HCT116 (cell line): ENCODE data around the gene FHIT. TPM values are rescaled to one million over a fixed set of nuclear protein-coding genes. Genes with fewer than 3 reads are reported as not detected.

ENCODE experiments used
- ATAC-seq: fragments of 200-7000 bp; cut with Tn5 transposase; 2 replicates; pipeline ENCODE4 v1.9.1; 2020; ENCODE audit warnings: mild to moderate bottlenecking, moderate library complexity
- BruUV-seq: library from RNA; stranded (reverse); fragments of 400-500 nt; replicated peaks from 2 replicates; lab custom pipeline; 2021; lab: Mats Ljungman, UMichigan
- CTCF ChIA-PET: fragments of 300-600 bp; sonication (Branson Sonifier 250); formaldehyde crosslinking; loops from one replicate; lab custom pipeline; 2021; ENCODE audit warnings: antibody characterized with exemption; lab: Charles Lee
- POLR2A ChIA-PET: fragments of 300-600, 350-600 bp; sonication (Branson Sonifier 250); formaldehyde crosslinking; loops from one replicate; lab custom pipeline; 2021; ENCODE audit warnings: antibody characterized with exemption; lab: Charles Lee
- RAD21 ChIA-PET, 2 experiments: fragments of 300-600 bp; sonication (Branson Sonifier 250); formaldehyde crosslinking; loops; one replicate each; lab custom pipeline; 2023; ENCODE audit warnings: low total read pairs in 2 of 2; ENCODE audit not compliant: uncharacterized antibody in 2 of 2, unreplicated experiment in 2 of 2, low non-redundant PET in 1 of 2; lab: Charles Lee
- DNase-seq: peaks from one replicate; pipeline ENCODE4 v3.0.0-alpha.2; 2010; ENCODE audit warnings: low read depth, low spot score
- H2AFZ ChIP-seq: fragments of 200-600 bp; shearing (Covaris generic), sonication (generic); 2 replicates; pipeline ENCODE4 v1.6.1; 2017; ENCODE audit warnings: low read depth, mixed run types, mixed read lengths, antibody characterized with exemption, low read length; ENCODE audit not compliant: poor library complexity, severe bottlenecking
- H3K27ac ChIP-seq: 2 replicates; pipeline ENCODE4 v1.5.1; 2012; ENCODE audit warnings: low read depth, low read length
- H3K27me3 ChIP-seq: fragments of 200-600 bp; sonication (generic); 2 replicates; pipeline ENCODE4 v1.6.1; 2016; ENCODE audit warnings: mixed run types, low read length, mixed read lengths; ENCODE audit not compliant: insufficient read depth
- H3K36me3 ChIP-seq, 2 experiments: fragments of 200-500 bp in 1 of 2; fragments of 200-600 bp in 1 of 2; sonication (Bioruptor generic) in 1 of 2; sonication (generic) in 1 of 2; 2 replicates each; pipeline versions ENCODE4 v1.5.1 to v1.6.1; 2014 to 2016; ENCODE audit warnings: low read length in 2 of 2, inconsistent platforms in 1 of 2, mixed read lengths in 1 of 2, mixed run types in 1 of 2; ENCODE audit not compliant: insufficient read depth in 2 of 2, control insufficient read depth in 1 of 2
- H3K4me1 ChIP-seq, 2 experiments: fragments of 200-600 bp in 1 of 2; sonication (generic) in 1 of 2; 2 replicates each; pipeline versions ENCODE4 v1.5.1 to v1.6.1; 2012 to 2017; ENCODE audit warnings: low read length in 2 of 2, inconsistent platforms in 1 of 2, mild to moderate bottlenecking in 1 of 2, mixed read lengths in 1 of 2, mixed run types in 1 of 2, moderate library complexity in 1 of 2; ENCODE audit not compliant: insufficient read depth in 2 of 2, control insufficient read depth in 1 of 2
- H3K4me2 ChIP-seq: fragments of 200-600 bp; sonication (generic); 2 replicates; pipeline ENCODE4 v1.6.1; 2017; ENCODE audit warnings: mixed run types, low read length, mixed read lengths
- H3K4me3 ChIP-seq, 2 experiments: fragments of 200-600 bp in 1 of 2; sonication (generic) in 1 of 2; replicated peaks in 1 of 2; 2 replicates each; pipeline ENCODE4 v1.5.1; 2011 to 2016; ENCODE audit warnings: low read length in 2 of 2, control low read depth in 1 of 2, low read depth in 1 of 2, mild to moderate bottlenecking in 1 of 2, mixed read lengths in 1 of 2, mixed run types in 1 of 2
- H3K79me2 ChIP-seq: fragments of 200-600 bp; sonication (generic); 2 replicates; pipeline ENCODE4 v1.6.1; 2017; ENCODE audit warnings: mild to moderate bottlenecking, mixed run types, low read length, moderate library complexity, mixed read lengths; ENCODE audit not compliant: insufficient read depth
- H3K9ac ChIP-seq: fragments of 200-600 bp; sonication (generic); 2 replicates; pipeline ENCODE4 v1.6.1; 2016; ENCODE audit warnings: low read length, mixed read lengths
- H3K9me2 ChIP-seq: fragments of 200-600 bp; sonication (generic), shearing (Covaris generic); 2 replicates; pipeline ENCODE4 v1.6.1; 2017; ENCODE audit warnings: mixed run types, mild to moderate bottlenecking, moderate library complexity; ENCODE audit not compliant: insufficient read depth
- H3K9me3 ChIP-seq, 2 experiments: fragments of 200-500 bp in 1 of 2; fragments of 200-600 bp in 1 of 2; sonication (Bioruptor generic) in 1 of 2; sonication (generic) in 1 of 2; 2 replicates each; pipeline ENCODE4 v1.6.1; 2014 to 2017; ENCODE audit warnings: low read length in 2 of 2, mixed read lengths in 2 of 2, inconsistent platforms in 1 of 2, low read depth in 1 of 2, mild to moderate bottlenecking in 1 of 2, mixed run types in 1 of 2, moderate library complexity in 1 of 2; ENCODE audit not compliant: control insufficient read depth in 1 of 2, insufficient read depth in 1 of 2
- H4K20me1 ChIP-seq: fragments of 200-600 bp; sonication (generic), shearing (Covaris generic); 2 replicates; pipeline ENCODE4 v1.6.1; 2017; ENCODE audit warnings: mixed run types, mild to moderate bottlenecking, moderate library complexity; ENCODE audit not compliant: insufficient read depth
- CBX3 ChIP-seq: IDR thresholded peaks from 2 replicates; pipeline ENCODE4 v1.6.1; 2012; ENCODE audit warnings: low read depth
- CEBPB ChIP-seq: IDR thresholded peaks from 2 replicates; pipeline ENCODE4 v1.6.1; 2012; ENCODE audit warnings: low read depth
- EGR1 ChIP-seq: IDR thresholded peaks from 2 replicates; pipeline ENCODE4 v1.6.1; 2012; ENCODE audit warnings: low read depth
- ELF1 ChIP-seq: IDR thresholded peaks from 2 replicates; pipeline ENCODE4 v1.6.1; 2012; ENCODE audit warnings: low read depth, borderline replicate concordance
- EZH2 ChIP-seq: fragments of 200-600 bp; sonication (generic); IDR thresholded peaks from 2 replicates; pipeline ENCODE4 v1.6.1; 2017; ENCODE audit warnings: antibody characterized with exemption, mixed run types
- EZH2phosphoT487 ChIP-seq: fragments of 200-600 bp; IDR thresholded peaks from 2 replicates; pipeline ENCODE4 v1.6.1; 2018; ENCODE audit warnings: antibody characterized with exemption, borderline replicate concordance
- FOSL1 ChIP-seq: IDR thresholded peaks from 2 replicates; pipeline ENCODE4 v1.6.1; 2012; ENCODE audit warnings: low read depth
- POLR2A ChIP-seq: IDR thresholded peaks from 2 replicates; pipeline ENCODE4 v1.7.0; 2011; ENCODE audit warnings: borderline replicate concordance; ENCODE audit not compliant: insufficient read depth, insufficient read length; ENCODE audit errors: extremely low read depth
- POLR2AphosphoS5 ChIP-seq: IDR thresholded peaks from 2 replicates; pipeline ENCODE4 v1.6.1; 2011; ENCODE audit warnings: mild to moderate bottlenecking, low read depth, low read length, moderate library complexity
- RAD21 ChIP-seq: IDR thresholded peaks from 2 replicates; pipeline ENCODE4 v1.6.1; 2012; ENCODE audit warnings: low read depth, mild to moderate bottlenecking
- REST ChIP-seq: IDR thresholded peaks from 2 replicates; pipeline ENCODE4 v1.6.1; 2012; ENCODE audit warnings: low read depth
- SIN3A ChIP-seq: IDR thresholded peaks from 2 replicates; pipeline ENCODE4 v1.6.1; 2012; ENCODE audit warnings: low read depth
- SP1 ChIP-seq: IDR thresholded peaks from 2 replicates; pipeline ENCODE4 v1.6.1; 2012; ENCODE audit warnings: low read depth
- SRF ChIP-seq: IDR thresholded peaks from 2 replicates; pipeline ENCODE4 v1.6.1; 2012; ENCODE audit warnings: low read depth
- TCF7L2 ChIP-seq: IDR thresholded peaks from 2 replicates; pipeline ENCODE4 v1.7.0; 2011; ENCODE audit warnings: borderline replicate concordance, inconsistent platforms; ENCODE audit not compliant: insufficient read depth, insufficient read length; ENCODE audit errors: extremely low read depth
- YY1 ChIP-seq: IDR thresholded peaks from 2 replicates; pipeline ENCODE4 v1.6.1; 2011; ENCODE audit warnings: low read length, low read depth, moderate library complexity, mild to moderate bottlenecking; ENCODE audit not compliant: insufficient replicate concordance; ENCODE audit errors: extremely low read depth
- ZFX ChIP-seq: fragments of 450-650 bp; IDR thresholded peaks from 2 replicates; pipeline ENCODE4 v1.6.1; 2017
- ZNF274 ChIP-seq: fragments of 200-500 bp; sonication (Bioruptor generic); IDR thresholded peaks from 2 replicates; pipeline ENCODE4 v1.6.1; 2014; ENCODE audit warnings: mild to moderate bottlenecking, low read depth, low read length, inconsistent platforms
- intact Hi-C: fragments of 100-400 bp; cut with micrococcal nuclease; formaldehyde crosslinking; loops from 2 replicates; pipeline ENCODE4 v1.10.0; 2022
- total RNA-seq: library from RNA; stranded (reverse); gene quantifications from one replicate; pipeline ENCODE4 v1.2.1, GENCODE V29; 2021; ENCODE audit not compliant: unreplicated experiment
- TF ChIP-seq, protein P1 (sequence below): IDR thresholded peaks from 2 replicates; pipeline ENCODE4 v1.6.1; 2012

The FHIT gene
- total RNA-seq, 1 experiment from 2014 or later: 20.1 TPM

DNA sequence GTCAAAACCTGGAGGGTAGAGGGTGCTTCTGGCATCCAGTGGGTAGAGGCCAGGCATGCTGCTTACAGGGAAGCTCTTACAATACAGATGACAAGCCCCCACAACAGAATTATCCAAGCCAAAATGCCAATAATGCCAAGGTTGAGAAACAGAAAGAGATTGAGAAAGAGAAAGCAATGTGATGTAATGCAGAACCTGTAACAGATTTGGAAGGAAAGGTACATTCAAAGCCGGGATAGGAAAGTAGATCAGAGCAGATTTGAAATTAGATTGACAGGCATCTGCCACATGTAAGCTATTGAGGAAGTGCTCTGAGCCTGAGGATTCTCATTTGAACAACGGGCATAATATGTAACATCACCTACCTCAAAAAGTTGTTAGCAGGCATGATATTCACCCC, 157.9 kb downstream of the FHIT start:
- no peaks in the 10 kb centered on the region for H3K4me1 ChIP-seq
- no peak overlapping the region for H3K9ac ChIP-seq
- H3K9me3 ChIP-seq: no peaks in the 10 kb centered on the region
- no peaks in the 10 kb centered on the region for H3K27me3 ChIP-seq
- H3K4me2 ChIP-seq: no peak overlapping the region
- no peaks in the 10 kb centered on the region for H4K20me1 ChIP-seq
- TF ChIP-seq TCF7L2 (no peak), SP1 (no peak), YY1 (no peak), EGR1 (no peak), FOSL1 (no peak), POLR2A (no peak), ELF1 (no peak), ZNF274 (no peak), ZFX (no peak), EZH2phosphoT487 (no peak), CEBPB (no peak), RAD21 (no peak), CBX3 (no peak)
- TF ChIP-seq, protein P1, sequence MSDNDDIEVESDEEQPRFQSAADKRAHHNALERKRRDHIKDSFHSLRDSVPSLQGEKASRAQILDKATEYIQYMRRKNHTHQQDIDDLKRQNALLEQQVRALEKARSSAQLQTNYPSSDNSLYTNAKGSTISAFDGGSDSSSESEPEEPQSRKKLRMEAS: no peak
- no peak overlapping the region for H3K4me3 ChIP-seq
- BruUV-seq: no TSS peak
- CTCF ChIA-PET: no interaction called here
- H3K79me2 ChIP-seq: no peaks in the 10 kb centered on the region
- no peak overlapping the region for H2AFZ ChIP-seq
- DNase-seq (no peak), ATAC-seq (no peak)
- intact Hi-C loops: no loop called here
- H3K9me2 ChIP-seq: no peaks in the 10 kb centered on the region
- RAD21 ChIA-PET: no interaction called here
- POLR2A ChIA-PET: no interaction called here
- H3K27ac ChIP-seq: no peak overlapping the region
- no peaks in the 10 kb centered on the region for H3K36me3 ChIP-seq

DNA sequence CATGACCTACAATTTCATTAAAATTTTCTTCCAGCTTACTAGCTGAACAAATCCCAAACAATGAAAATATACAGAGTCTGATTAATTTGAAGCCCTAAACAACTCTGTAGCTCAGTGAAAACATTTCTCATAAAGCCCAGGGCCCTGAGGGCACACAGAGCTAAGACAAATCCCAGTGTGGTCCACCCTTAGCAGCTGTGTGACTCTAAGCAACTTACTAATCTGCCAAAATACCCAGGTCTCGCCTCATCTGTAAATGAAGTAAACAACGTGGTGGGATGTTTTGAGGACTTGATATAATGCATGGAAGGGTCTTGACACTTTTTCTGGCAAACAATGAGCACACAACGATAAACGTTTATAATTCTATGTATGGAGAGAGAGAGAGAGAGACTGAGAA, 158.4 kb downstream of the FHIT start:
- CTCF ChIA-PET: no interaction called here
- intact Hi-C loops: no loop called here
- Histone ChIP-seq H4K20me1 (no peaks in the 10 kb centered on the region), H3K9me2 (no peaks in the 10 kb centered on the region), H3K27me3 (no peaks in the 10 kb centered on the region), H3K4me3 (no peak overlapping the region), H3K9ac (no peak overlapping the region), H2AFZ (no peak overlapping the region), H3K4me2 (no peak overlapping the region), H3K36me3 (no peaks in the 10 kb centered on the region), H3K9me3 (no peaks in the 10 kb centered on the region), H3K27ac (no peak overlapping the region), H3K4me1 (no peaks in the 10 kb centered on the region), H3K79me2 (no peaks in the 10 kb centered on the region)
- RAD21 ChIA-PET: no interaction called here
- POLR2A ChIA-PET: no interaction called here
- BruUV-seq: no TSS peak
- DNase-seq (no peak), ATAC-seq (no peak)
- TF ChIP-seq EZH2 (no peak), CBX3 (no peak), FOSL1 (no peak), SIN3A (no peak), RAD21 (no peak), SRF (no peak), POLR2AphosphoS5 (no peak), REST (no peak)
- TF ChIP-seq, protein P1: no peak
